Psoas muscle (tissue), 8 donors: ENCODE results near the gene ADGRF4. TPM values are rescaled to one million over a fixed set of nuclear protein-coding genes. Genes with fewer than 3 reads are reported as not detected.

Source experiments
- ATAC-seq, 4 donors: fragments of 200-7000 bp; cut with Tn5 transposase; one replicate each; pipeline ENCODE4 v1.9.1; 2020; ENCODE audit warnings: moderate library complexity in 3 of 4, mild to moderate bottlenecking in 2 of 4
- DNase-seq, 2 donors: peaks; one replicate each; pipeline ENCODE4 v3.0.0-alpha.2; 2020
- H3K27ac ChIP-seq: fragments of 200-600 bp; one replicate; pipeline ENCODE4 v1.8.0; 2022
- H3K27me3 ChIP-seq, 3 donors: fragments of 200-600 bp in 1 of 3; one replicate each; pipeline versions ENCODE4 v1.6.1 to v1.8.0; 2013 to 2022; ENCODE audit warnings: low read length in 2 of 3, mild to moderate bottlenecking in 2 of 3, moderate library complexity in 1 of 3; ENCODE audit not compliant: insufficient read depth in 3 of 3
- H3K36me3 ChIP-seq, 2 donors: fragments of 200-600 bp in 1 of 2; one replicate each; pipeline versions ENCODE4 v1.6.1 to v1.8.0; 2013 to 2022; ENCODE audit warnings: low read depth in 1 of 2, mild to moderate bottlenecking in 1 of 2, moderate library complexity in 1 of 2; ENCODE audit not compliant: insufficient read depth in 1 of 2
- H3K4me1 ChIP-seq: fragments of 200-600 bp; one replicate; pipeline ENCODE4 v1.8.0; 2022
- H3K4me3 ChIP-seq: fragments of 200-600 bp; one replicate; pipeline ENCODE4 v1.8.0; 2022; ENCODE audit warnings: mild to moderate bottlenecking
- H3K9me3 ChIP-seq: fragments of 200-600 bp; one replicate; pipeline ENCODE4 v1.8.0; 2022
- WGBS, 3 donors: extraction: QIAGEN DNeasy Blood & Tissue Kit; methylation state at CpG; one replicate each; pipeline versions ENCODE4 v1.1.6 to v1.1.7; 2013; 5-methylcytosine and 5-hydroxymethylcytosine counted together
- intact Hi-C, 2 donors: fragments of 100-400 bp; cut with DNase I; formaldehyde crosslinking; loops; one replicate each; pipeline versions ENCODE4 v1.11.0 to v1.14.2; 2022
- polyA plus RNA-seq, 3 donors: library from polyadenylated mRNA; stranded (reverse); fragments of 200-250 nt; gene quantifications; one replicate each; pipeline ENCODE4 v1.2.3, GENCODE V29; 2013
- total RNA-seq, 4 donors: library from RNA; stranded (reverse); fragmentation: NEBNext Ultra II Directional in 2 of 4; extraction: Animal tissue kit (Norgen Biotek cat#: 25700) in 2 of 4; gene quantifications; one replicate each; pipeline versions ENCODE4 v1.2.1 to v1.2.4, GENCODE V29; 2021 to 2023
- TF ChIP-seq, protein P1 (sequence below): fragments of 200-600 bp; IDR thresholded peaks from one replicate; pipeline ENCODE4 v1.8.0; 2022; ENCODE audit warnings: antibody characterized with exemption
- donor health status: healthy with polysubstance abuse.
- donor health status: DM: no; HTN: no; CAD: no; lungs with moderate emphysema.
- donor health status: Bipolar disorder and iron deficiency.
- donor health status: healthy.
- donor health status: DM: yes; HTN: yes; CAD: no.
- donor health status: DM: no; HTN: no; CAD: no.
- donor health status: DM: no; HTN: no; CAD: no.
- donor health status: DM: yes; HTN: yes; CAD: no.

The ADGRF4 gene
- total and polyA plus RNA-seq, 7 donors, result 0.03 to 0.18 TPM; not detected in 5

DNA sequence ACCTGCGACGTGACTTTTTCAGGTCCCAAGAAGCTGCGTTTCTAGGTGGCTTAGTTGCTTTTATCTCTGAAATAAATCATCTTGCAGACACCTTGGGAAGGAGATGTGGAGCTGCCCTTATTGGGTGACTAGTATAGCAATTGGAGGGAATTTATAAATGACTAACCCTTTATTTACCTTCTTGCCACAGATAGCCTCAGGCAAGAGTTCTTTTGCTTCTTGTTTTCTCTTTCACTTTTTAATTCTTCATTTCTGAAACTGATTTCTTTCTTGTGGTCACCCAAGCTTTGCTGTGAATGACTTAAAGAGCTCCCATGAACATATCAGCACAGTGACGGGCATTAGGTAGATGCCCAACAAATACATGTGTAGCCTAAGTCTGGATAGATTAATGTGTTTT lies 3.0 kb downstream of the ADGRF4 start:
- H3K4me3 ChIP-seq, result no peak overlapping the region
- TF ChIP-seq, protein P1, sequence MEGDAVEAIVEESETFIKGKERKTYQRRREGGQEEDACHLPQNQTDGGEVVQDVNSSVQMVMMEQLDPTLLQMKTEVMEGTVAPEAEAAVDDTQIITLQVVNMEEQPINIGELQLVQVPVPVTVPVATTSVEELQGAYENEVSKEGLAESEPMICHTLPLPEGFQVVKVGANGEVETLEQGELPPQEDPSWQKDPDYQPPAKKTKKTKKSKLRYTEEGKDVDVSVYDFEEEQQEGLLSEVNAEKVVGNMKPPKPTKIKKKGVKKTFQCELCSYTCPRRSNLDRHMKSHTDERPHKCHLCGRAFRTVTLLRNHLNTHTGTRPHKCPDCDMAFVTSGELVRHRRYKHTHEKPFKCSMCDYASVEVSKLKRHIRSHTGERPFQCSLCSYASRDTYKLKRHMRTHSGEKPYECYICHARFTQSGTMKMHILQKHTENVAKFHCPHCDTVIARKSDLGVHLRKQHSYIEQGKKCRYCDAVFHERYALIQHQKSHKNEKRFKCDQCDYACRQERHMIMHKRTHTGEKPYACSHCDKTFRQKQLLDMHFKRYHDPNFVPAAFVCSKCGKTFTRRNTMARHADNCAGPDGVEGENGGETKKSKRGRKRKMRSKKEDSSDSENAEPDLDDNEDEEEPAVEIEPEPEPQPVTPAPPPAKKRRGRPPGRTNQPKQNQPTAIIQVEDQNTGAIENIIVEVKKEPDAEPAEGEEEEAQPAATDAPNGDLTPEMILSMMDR, result no peak
- no peaks in the 10 kb centered on the region for H3K36me3 ChIP-seq
- intact Hi-C loops, result no loop called here
- DNase-seq, result no peak
- no peaks in the 10 kb centered on the region for H3K9me3 ChIP-seq
- no peaks in the 10 kb centered on the region for H3K27me3 ChIP-seq
- H3K4me1 ChIP-seq, result no peaks in the 10 kb centered on the region
- WGBS, 3 donors, result 46 to 49% (median 47%) methylated on average over 4 of the region's 4 CpGs
- no peak for ATAC-seq
- no peak overlapping the region for H3K27ac ChIP-seq

DNA sequence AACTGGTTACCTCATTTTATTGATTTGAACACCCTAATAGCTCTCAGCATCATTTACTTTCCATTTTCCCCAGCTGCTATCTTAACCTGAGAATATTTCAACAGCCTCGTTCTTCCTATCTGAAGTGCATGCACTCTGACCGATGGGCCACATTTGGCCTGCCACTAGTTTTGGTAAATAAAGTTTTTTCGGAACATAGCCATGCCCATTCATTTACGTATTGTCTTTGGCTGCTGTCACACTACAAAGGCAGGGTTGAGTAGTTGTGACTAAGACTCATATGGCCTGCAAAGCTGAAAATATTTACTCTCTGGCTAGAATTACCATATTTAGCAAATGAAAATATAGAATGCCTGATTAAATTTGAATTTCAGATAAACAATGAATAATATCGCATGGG lies 10.8 kb downstream of the ADGRF4 start:
- H3K36me3 ChIP-seq, result no peaks in the 10 kb centered on the region
- WGBS, 3 donors, result 88 to 94% (median 92%) methylated on average over 5 of the region's 5 CpGs
- H3K9me3 ChIP-seq, result no peaks in the 10 kb centered on the region
- TF ChIP-seq, protein P1, result no peak
- H3K4me3 ChIP-seq, result no peak overlapping the region
- intact Hi-C loops, result no loop called here
- no peaks in the 10 kb centered on the region for H3K27me3 ChIP-seq
- DNase-seq (no peak), ATAC-seq (no peak)
- no peak overlapping the region for H3K27ac ChIP-seq
- no peaks in the 10 kb centered on the region for H3K4me1 ChIP-seq

DNA sequence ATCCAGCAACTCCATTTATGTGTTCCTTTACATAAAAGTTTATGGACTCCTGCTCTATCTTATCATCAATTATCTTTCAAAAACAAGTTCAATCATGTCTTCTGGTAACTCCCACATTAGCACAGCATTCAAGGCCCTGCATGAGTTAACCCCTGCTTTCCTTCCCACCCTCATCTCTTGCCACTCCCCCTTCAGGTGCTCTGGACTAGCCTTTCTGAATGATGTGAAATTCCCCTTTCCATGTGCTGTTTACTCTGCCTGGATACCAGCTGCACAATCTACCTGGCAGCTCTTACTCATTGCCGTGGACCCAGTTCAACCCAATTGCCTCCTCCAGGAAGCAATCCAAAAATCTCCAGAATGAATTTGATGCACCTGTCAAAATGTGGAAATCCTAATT lies 11.9 kb downstream of the ADGRF4 start:
- no peak for ATAC-seq
- peaks cover 1% of the 10 kb centered on the region for H3K4me1 ChIP-seq
- intact Hi-C loops, result no loop called here
- no peaks in the 10 kb centered on the region for H3K27me3 ChIP-seq
- WGBS, 3 donors, result 50 to 56% (median 52%) methylated on average over 1 of the region's 1 CpG
- no peaks in the 10 kb centered on the region for H3K36me3 ChIP-seq
- TF ChIP-seq, protein P1, result no peak
- H3K4me3 ChIP-seq, result no peak overlapping the region
- no peak overlapping the region for H3K27ac ChIP-seq
- DNase-seq, result no peak
- H3K9me3 ChIP-seq, result no peaks in the 10 kb centered on the region

DNA sequence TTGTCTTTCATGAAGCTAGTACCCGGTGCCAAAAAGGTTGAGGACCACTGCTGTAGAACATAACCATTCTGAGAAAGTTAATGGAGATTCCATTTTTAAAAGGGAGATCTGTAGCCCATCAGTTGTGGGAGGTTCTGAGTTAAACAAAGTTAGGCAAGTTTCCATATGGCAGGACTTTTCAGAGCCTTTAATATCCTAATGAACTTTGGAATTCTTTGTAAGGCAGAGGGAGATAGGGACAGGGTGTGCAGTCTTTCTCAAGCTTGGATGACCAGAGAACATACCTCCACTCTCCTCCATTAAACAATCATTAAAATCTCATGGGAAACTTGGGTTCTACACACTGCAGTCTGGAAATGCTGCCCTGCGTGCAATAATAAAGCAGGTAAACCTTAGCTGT lies 14.8 kb downstream of the ADGRF4 start:
- H3K9me3 ChIP-seq, result no peaks in the 10 kb centered on the region
- intact Hi-C loops, result no loop called here
- H3K4me3 ChIP-seq, result no peak overlapping the region
- H3K27ac ChIP-seq, result no peak overlapping the region
- H3K4me1 ChIP-seq, result peaks cover 2% of the 10 kb centered on the region
- TF ChIP-seq, protein P1, result no peak
- H3K36me3 ChIP-seq, result no peaks in the 10 kb centered on the region
- 94 to 96% (median 96%) methylated on average over 2 of the region's 2 CpGs for WGBS, 3 donors
- H3K27me3 ChIP-seq, result no peaks in the 10 kb centered on the region
- ATAC-seq (no peak), DNase-seq (no peak)

DNA sequence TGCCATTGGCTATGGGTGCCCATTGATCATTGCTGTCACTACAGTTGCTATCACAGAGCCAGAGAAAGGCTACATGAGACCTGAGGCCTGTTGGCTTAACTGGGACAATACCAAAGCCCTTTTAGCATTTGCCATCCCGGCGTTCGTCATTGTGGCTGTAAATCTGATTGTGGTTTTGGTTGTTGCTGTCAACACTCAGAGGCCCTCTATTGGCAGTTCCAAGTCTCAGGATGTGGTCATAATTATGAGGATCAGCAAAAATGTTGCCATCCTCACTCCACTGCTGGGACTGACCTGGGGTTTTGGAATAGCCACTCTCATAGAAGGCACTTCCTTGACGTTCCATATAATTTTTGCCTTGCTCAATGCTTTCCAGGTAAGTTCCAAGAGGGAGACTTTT lies 16.4 kb downstream of the ADGRF4 start:
- H3K4me1 ChIP-seq, result peaks cover 2% of the 10 kb centered on the region
- 67 to 84% (median 77%) methylated on average over 4 of the region's 4 CpGs for WGBS, 3 donors
- H3K36me3 ChIP-seq, result no peaks in the 10 kb centered on the region
- DNase-seq (no peak), ATAC-seq (peak in 3 of 4 donors; percentile 47 to 62 (median 49))
- no peaks in the 10 kb centered on the region for H3K27me3 ChIP-seq
- H3K27ac ChIP-seq, result no peak overlapping the region
- H3K9me3 ChIP-seq, result no peaks in the 10 kb centered on the region
- H3K4me3 ChIP-seq, result no peak overlapping the region
- TF ChIP-seq, protein P1, result no peak
- intact Hi-C loops, result no loop called here
